CD14-positive monocyte (primary cell): ENCODE results near the gene SLC26A2. TPM values are rescaled to one million over a fixed set of nuclear protein-coding genes. Genes with fewer than 3 reads are reported as not detected.

Experiments used
- DNase-seq, 3 donors: peaks; one replicate each; pipeline ENCODE4 v3.0.0-alpha.2; 2011 to 2022
- H2AFZ ChIP-seq: 2 replicates; pipeline ENCODE4 v1.6.0; 2012; ENCODE audit warnings: mild to moderate bottlenecking, low read depth, low read length, inconsistent platforms; ENCODE audit not compliant: insufficient read depth, poor library complexity, severe bottlenecking
- H3K27ac ChIP-seq, 2 donors: 1 replicate in 1 of 2; 2 replicates in 1 of 2; pipeline ENCODE4 v1.5.1; 2012 to 2013; ENCODE audit warnings: low read length in 2 of 2, control low read depth in 1 of 2, inconsistent platforms in 1 of 2, low read depth in 1 of 2, mild to moderate bottlenecking in 1 of 2
- H3K27me3 ChIP-seq, 2 donors: one replicate each; pipeline versions ENCODE4 v1.6.0 to v1.6.1; 2011 to 2013; ENCODE audit warnings: low read length in 2 of 2; ENCODE audit not compliant: control insufficient read depth in 2 of 2, insufficient read depth in 2 of 2
- H3K36me3 ChIP-seq, 2 donors: replicated peaks in 1 of 2; 1 replicate in 1 of 2; 2 replicates in 1 of 2; pipeline versions ENCODE4 v1.5.1 to v1.6.1; 2012 to 2013; ENCODE audit warnings: low read length in 2 of 2, control low read depth in 1 of 2, inconsistent platforms in 1 of 2, mild to moderate bottlenecking in 1 of 2; ENCODE audit not compliant: insufficient read depth in 2 of 2, control insufficient read depth in 1 of 2
- H3K4me1 ChIP-seq, 2 donors: 1 replicate in 1 of 2; 2 replicates in 1 of 2; pipeline versions ENCODE4 v1.5.1 to v1.6.1; 2012 to 2013; ENCODE audit warnings: low read length in 2 of 2, control low read depth in 1 of 2, inconsistent platforms in 1 of 2, mild to moderate bottlenecking in 1 of 2, moderate library complexity in 1 of 2; ENCODE audit not compliant: insufficient read depth in 2 of 2, control insufficient read depth in 1 of 2
- H3K4me2 ChIP-seq: replicated peaks from 2 replicates; pipeline ENCODE3; 2012; ENCODE audit warnings: low read length, moderate library complexity, mild to moderate bottlenecking; ENCODE audit not compliant: poor library complexity, severe bottlenecking; ENCODE audit errors: extremely low read depth
- H3K4me3 ChIP-seq, 3 experiments: fragments of 200-600 bp in 1 of 3; sonication (generic) in 1 of 3; replicated peaks in 1 of 3; 1 replicate in 2 of 3; 2 replicates in 1 of 3; pipeline ENCODE4 v1.5.1; 2011 to 2013; ENCODE audit warnings: low read length in 3 of 3, mild to moderate bottlenecking in 3 of 3, control low read depth in 2 of 3, low read depth in 2 of 3, inconsistent platforms in 1 of 3, moderate library complexity in 1 of 3
- H3K79me2 ChIP-seq: 2 replicates; pipeline ENCODE4 v1.6.0; 2012; ENCODE audit warnings: mild to moderate bottlenecking, control low read depth, inconsistent platforms, low read length, moderate library complexity; ENCODE audit not compliant: insufficient read depth
- H3K9ac ChIP-seq: 2 replicates; pipeline ENCODE4 v1.6.0; 2017; ENCODE audit warnings: low read length, mild to moderate bottlenecking; ENCODE audit not compliant: insufficient read depth, poor library complexity, severe bottlenecking
- H3K9me3 ChIP-seq, 2 donors: replicated peaks in 1 of 2; 1 replicate in 1 of 2; 2 replicates in 1 of 2; pipeline versions ENCODE4 v1.5.1 to v1.6.1; 2012 to 2013; ENCODE audit warnings: low read length in 2 of 2, control low read depth in 1 of 2; ENCODE audit not compliant: control insufficient read depth in 1 of 2, insufficient read depth in 1 of 2
- H4K20me1 ChIP-seq: 2 replicates; pipeline ENCODE4 v1.6.0; 2012; ENCODE audit warnings: mild to moderate bottlenecking, low read length, control low read depth, moderate library complexity; ENCODE audit not compliant: insufficient read depth
- H3K27ac Mint-ChIP-seq, 7 donors: one replicate each; pipeline ENCODE4 v1.8.0; 2020; ENCODE audit warnings: mild to moderate bottlenecking in 7 of 7, mixed read lengths in 7 of 7, moderate library complexity in 6 of 7, inconsistent platforms in 2 of 7
- H3K27me3 Mint-ChIP-seq, 3 donors: one replicate each; pipeline ENCODE4 v1.8.0; 2021 to 2022; ENCODE audit warnings: low read depth in 3 of 3, mild to moderate bottlenecking in 3 of 3, mixed read lengths in 3 of 3, moderate library complexity in 3 of 3, inconsistent platforms in 1 of 3
- H3K36me3 Mint-ChIP-seq, 2 donors: one replicate each; pipeline ENCODE4 v1.8.0; 2020; ENCODE audit warnings: mixed read lengths in 2 of 2, inconsistent platforms in 1 of 2, mild to moderate bottlenecking in 1 of 2
- H3K4me1 Mint-ChIP-seq: one replicate; pipeline ENCODE4 v1.8.0; 2020; ENCODE audit warnings: mild to moderate bottlenecking, mixed read lengths
- H3K4me3 Mint-ChIP-seq, 2 donors: one replicate each; pipeline ENCODE4 v1.8.0; 2020; ENCODE audit warnings: mild to moderate bottlenecking in 2 of 2, mixed read lengths in 2 of 2, moderate library complexity in 1 of 2
- H3K9me3 Mint-ChIP-seq, 7 donors: one replicate each; pipeline ENCODE4 v1.8.0; 2020 to 2022; ENCODE audit warnings: mixed read lengths in 7 of 7, mild to moderate bottlenecking in 6 of 7, moderate library complexity in 6 of 7, inconsistent platforms in 2 of 7
- CTCF ChIP-seq: fragments of 200-600 bp; IDR thresholded peaks from one replicate; pipeline ENCODE4 v1.8.0; 2022; ENCODE audit warnings: antibody characterized with exemption, mild to moderate bottlenecking
- WGBS: methylation state at CpG from one replicate; pipeline ENCODE4 v1.1.5; 2013; ENCODE audit warnings: missing lambda C conversion rate; ENCODE audit not compliant: insufficient coverage; 5-methylcytosine and 5-hydroxymethylcytosine counted together
- intact Hi-C, 2 donors: fragments of 100-400 bp; cut with micrococcal nuclease; formaldehyde crosslinking; loops; one replicate each; pipeline versions ENCODE4 v1.15.0 to v1.15.1; 2023
- polyA plus RNA-seq, 3 donors: library from polyadenylated mRNA; depleted of rRNA in 1 of 3; unstranded in 2 of 3; stranded (reverse) in 1 of 3; fragments of 300-500 nt in 2 of 3; fragments of >200 nt in 1 of 3; fragmentation: Illumina TruSeq in 2 of 3; gene quantifications; 1 replicate in 2 of 3; 2 replicates in 1 of 3; pipeline ENCODE4 v1.2.3, GENCODE V29; 2012 to 2021

The SLC26A2 gene
- polyA plus RNA-seq, 3 donors = 1.9 to 3.6 (median 3.1) TPM

- Histone ChIP-seq H3K9ac (no peak overlapping the region), H3K4me1 (peaks cover 45 to 46% of the 10 kb centered on the region in 2 donors), H3K36me3 (no peaks in the 10 kb centered on the region), H2AFZ (peak overlapping the region; percentile 37), H3K27ac (peak overlapping the region in 1 of 2 donors; percentile 92), H3K79me2 (no peaks in the 10 kb centered on the region), H3K27me3 (no peaks in the 10 kb centered on the region), H4K20me1 (no peaks in the 10 kb centered on the region), H3K9me3 (no peaks in the 10 kb centered on the region), H3K4me2 (no peak overlapping the region), H3K4me3 (no peak overlapping the region)
- WGBS = 65% methylated on average over 2 of the region's 5 CpGs
- intact Hi-C loops = loop anchor here in 1 of 2 donors (2.0 to 10.0 kb wide), 2 partner anchors 20 to 266 kb away; partner anchors contain the start of gene SLC26A2
- no peak for TF ChIP-seq CTCF
- Mint-ChIP-seq H3K9me3 (peaks cover 0 to 1% (median 0%) of the 10 kb centered on the region in 7 donors), H3K27me3 (peaks cover 0 to 3% (median 0%) of the 10 kb centered on the region in 3 donors), H3K27ac (peak overlapping the region; percentile 94 to 98 (median 96)), H3K4me3 (no peak overlapping the region), H3K36me3 (no peaks in the 10 kb centered on the region), H3K4me1 (peaks cover 60% of the 10 kb centered on the region)
- peak in 2 of 3 donors; percentile 19 to 31 for DNase-seq
Observed at GRCh38 chr5:149940941-149941644, 19.5 kb upstream of the SLC26A2 start.

- Histone ChIP-seq H3K4me3 (no peak overlapping the region), H3K9ac (no peak overlapping the region), H3K27ac (no peak overlapping the region), H3K27me3 (no peaks in the 10 kb centered on the region), H3K4me1 (peaks cover 45 to 46% of the 10 kb centered on the region in 2 donors), H3K4me2 (no peak overlapping the region), H2AFZ (no peak overlapping the region), H3K36me3 (no peaks in the 10 kb centered on the region), H3K9me3 (no peaks in the 10 kb centered on the region), H3K79me2 (no peaks in the 10 kb centered on the region), H4K20me1 (no peaks in the 10 kb centered on the region)
- DNase-seq = no peak
- Mint-ChIP-seq H3K27me3 (peaks cover 0 to 3% (median 0%) of the 10 kb centered on the region in 3 donors), H3K27ac (peak overlapping the region in 4 of 7 donors; percentile 42 to 94 (median 58)), H3K4me1 (peaks cover 59% of the 10 kb centered on the region), H3K9me3 (peaks cover 0 to 1% (median 0%) of the 10 kb centered on the region in 7 donors), H3K36me3 (no peaks in the 10 kb centered on the region), H3K4me3 (no peak overlapping the region)
- WGBS = 100% methylated on average over 2 of the region's 4 CpGs
- no peak for TF ChIP-seq CTCF
- intact Hi-C loops = loop anchor here in 1 of 2 donors (2.0 to 10.0 kb wide), 2 partner anchors 19 to 267 kb away; partner anchors contain the start of gene SLC26A2
Observed at GRCh38 chr5:149941795-149942194, 18.8 kb upstream of the SLC26A2 start.
